HG02642 (cell line): ENCODE data around the gene ZNF516.

Source experiments
- ATAC-seq: cut with Tn5 transposase; IDR thresholded peaks from one replicate; pipeline ENCODE4 v1.9.1; 2021; ENCODE audit warnings: mild to moderate bottlenecking; ENCODE audit not compliant: unreplicated experiment, poor library complexity

ZNF516 gene

DNA sequence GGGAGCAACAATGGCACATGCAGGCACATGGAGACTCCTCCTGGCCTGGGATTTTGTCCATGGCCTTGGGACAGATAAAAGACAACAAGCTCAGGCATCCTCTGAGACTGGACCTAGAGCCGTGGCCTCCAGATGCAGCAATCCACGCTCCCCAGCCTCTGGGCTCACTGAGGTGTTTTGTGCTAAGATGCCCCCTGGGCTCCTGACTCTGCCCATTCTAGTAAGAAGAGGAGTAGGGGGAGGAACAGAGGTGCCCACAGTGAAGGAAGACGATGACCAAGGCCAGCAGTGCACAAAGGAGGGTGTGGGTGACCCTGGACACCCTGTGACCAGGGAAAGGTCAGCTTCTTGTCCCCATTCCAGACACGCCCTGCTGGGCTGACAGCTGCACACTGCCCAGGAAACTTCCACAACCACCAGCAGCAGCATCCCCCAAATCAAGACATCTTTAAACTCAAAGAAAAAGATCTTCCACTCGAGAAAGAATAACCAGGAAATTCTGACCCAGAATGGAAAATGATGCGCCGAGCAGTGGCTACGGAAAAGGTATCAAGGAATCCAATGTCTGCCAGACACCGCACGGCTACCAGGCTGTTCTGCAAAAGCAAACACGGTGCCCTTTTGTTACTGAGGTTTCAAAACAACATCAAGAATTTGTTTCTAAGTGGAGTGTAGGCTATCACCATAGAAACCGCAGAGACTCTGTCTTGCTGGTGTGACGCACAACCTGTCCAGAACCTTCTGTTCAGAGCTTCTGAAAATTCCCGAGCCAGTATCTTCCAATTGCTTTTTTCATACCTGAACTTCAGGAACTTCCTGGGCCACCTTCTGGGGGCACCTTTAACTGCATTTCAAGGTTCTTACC lies 65.5 kb downstream of the ZNF516 start:
- no peak for ATAC-seq

DNA sequence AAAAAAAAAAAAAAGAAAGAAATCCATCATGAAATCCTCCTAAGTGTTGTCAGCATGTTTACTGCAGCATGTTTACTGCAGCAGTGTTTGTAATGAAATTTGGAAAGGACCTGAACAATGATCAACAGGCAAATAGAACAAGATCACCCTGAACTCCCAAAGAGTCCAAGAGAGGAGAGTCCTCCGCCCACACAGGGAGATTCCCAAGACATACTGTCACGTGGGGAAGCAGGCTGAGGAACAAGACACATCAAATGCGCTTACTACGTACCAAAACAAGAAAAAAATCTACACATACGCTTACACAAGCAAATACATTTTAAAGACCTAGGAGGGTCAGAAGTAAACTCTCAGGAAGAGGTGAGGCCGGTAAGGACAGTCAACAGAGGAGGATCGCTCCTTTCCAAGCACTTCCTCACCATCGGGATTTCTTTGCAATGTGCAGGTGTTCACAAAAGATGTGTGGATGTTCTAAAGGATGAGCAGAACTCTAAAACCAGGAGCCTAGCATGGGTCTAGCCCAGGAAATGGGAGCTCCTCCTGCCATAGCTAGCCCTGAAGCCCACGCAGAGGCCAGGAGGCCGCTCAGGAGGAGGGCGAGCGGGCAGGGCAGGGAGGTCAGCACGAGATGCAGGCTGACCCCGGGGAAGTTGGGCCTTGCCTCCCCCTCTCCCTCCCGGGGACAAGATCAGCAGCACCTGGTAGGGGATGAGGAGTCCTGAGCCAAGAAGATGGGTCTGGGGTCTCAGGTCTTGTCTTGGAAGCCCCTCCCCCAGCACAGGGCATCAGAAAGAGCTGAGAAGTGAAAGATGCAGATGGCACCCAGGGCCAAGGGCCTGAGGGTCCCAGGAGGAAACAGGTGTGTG lies 66.4 kb downstream of the ZNF516 start:
- no peak for ATAC-seq

DNA sequence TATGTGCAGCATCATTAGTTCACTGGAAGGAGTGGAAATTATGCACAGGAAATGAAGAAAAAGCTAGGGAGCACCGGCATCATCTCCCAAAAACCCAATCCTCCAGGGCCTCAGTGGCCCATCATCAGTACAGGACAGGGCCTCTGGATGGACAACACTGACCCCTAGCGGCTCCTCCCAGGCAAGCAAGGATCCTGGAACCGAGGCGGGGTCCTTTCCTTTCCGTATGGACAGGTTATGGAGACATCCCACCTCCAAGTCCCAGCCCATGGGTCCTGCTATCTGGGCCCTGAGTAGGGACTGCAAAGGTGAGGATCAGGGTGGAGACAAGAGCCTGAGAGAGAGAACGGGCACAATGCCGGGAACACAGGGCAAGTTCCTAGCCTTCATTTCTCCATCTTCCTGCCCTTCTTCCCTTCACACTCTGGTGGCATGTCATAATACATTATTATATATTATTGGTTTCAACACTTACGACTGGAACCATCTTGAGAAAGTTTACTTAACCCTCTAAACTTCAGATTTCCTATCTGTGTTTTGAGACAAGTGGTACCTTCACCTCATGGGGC lies 68.2 kb downstream of the ZNF516 start:
- ATAC-seq: no peak

DNA sequence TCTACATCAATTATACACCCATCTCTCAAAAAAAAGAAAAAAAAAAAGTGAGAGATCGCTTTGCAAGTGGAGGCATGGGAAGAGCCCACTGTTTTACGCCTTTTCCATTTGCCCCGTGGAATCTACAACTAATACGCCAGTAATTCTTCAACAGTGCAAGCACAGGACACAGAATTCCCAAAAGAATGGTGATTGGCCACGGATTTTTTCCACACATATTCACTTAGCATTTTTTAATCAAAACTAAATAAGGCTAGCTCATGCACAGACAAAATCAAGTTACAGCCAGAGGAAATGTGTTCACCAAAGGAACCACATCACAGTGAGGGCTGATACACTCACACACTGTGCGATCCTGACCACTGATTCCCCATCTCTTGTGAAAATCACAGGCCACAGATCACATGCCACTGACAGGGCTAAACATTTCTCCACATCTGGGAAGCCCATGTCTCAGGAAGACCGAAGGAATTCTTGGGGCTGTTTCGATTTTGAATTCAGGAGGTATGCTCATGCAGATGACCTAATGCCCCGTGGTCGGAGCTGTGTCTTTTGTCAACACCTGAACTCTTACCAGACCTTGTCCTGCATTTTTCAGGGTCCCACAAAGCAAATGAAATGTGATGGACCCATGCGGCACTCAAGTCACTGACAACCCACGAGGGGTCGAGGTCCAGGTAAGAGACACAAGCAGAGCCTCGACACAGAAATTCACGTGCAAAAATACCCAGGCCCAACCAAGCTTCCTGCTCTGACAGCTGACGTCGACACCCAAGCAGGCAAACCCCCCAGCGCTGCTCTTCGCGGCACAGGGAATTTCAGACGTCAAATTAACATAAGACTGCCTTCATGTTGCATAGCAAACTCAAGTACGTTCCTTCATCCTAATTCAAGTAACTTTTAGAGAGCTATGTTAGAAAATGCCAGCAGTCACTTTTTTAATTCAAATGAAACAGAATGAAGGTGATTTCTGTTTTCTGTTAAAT lies 69.6 kb downstream of the ZNF516 start:
- no peak for ATAC-seq

DNA sequence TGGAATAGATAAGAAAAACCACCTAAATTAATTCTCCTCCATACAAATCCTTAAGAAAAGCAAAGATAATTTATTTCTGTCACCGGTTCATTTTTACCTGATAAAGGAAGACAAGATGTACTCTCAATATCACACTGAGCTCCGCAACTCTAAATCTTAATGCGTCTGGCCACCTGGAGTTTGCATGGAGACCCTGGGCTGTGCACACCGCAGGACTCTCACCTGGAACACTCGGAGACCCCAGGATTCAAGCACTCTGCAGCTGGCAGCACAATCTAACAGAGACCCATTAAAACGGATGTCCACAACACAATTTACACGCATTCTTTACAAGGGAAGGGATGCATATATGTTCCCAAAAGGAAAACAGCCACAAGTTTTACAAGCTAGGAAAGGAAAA lies 72.2 kb downstream of the ZNF516 start:
- ATAC-seq: no peak

DNA sequence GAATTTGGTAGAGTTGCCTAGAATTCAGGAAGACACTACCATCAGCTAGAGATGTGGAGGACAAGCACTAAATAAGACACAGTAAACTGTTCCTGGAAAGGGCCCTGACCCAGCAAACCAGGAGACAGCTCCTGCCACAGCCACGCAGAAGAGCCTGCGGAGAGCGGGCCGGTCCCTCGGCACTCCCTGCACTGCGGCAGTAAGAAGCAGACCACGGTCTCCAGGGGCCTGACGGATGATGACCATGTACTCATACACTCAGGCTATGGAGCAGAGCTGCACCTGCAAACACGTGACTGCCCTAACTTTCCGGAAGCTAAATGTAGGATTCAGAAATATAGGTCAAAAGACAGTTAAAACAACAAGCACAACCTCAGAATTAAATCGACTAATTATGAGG lies 72.9 kb downstream of the ZNF516 start:
- no peak for ATAC-seq

DNA sequence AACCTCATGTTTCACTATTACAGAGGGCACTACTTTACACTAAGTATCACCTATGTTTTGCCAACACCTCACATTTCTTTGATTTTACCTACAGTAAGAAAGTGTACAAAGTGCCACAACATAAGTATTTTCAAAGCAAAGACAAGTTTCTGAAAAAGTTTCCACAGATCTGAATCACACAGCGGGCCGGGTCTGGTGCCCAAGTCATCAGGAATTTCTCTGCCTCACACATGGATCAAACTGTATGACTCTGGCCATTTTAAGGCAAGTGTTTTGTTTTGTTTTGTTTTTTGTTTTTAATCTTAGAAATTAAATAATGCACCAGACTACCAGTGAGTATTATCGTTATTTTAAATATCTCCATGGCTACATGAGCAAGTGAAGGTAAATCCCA lies 73.4 kb downstream of the ZNF516 start:
- ATAC-seq: no peak

DNA sequence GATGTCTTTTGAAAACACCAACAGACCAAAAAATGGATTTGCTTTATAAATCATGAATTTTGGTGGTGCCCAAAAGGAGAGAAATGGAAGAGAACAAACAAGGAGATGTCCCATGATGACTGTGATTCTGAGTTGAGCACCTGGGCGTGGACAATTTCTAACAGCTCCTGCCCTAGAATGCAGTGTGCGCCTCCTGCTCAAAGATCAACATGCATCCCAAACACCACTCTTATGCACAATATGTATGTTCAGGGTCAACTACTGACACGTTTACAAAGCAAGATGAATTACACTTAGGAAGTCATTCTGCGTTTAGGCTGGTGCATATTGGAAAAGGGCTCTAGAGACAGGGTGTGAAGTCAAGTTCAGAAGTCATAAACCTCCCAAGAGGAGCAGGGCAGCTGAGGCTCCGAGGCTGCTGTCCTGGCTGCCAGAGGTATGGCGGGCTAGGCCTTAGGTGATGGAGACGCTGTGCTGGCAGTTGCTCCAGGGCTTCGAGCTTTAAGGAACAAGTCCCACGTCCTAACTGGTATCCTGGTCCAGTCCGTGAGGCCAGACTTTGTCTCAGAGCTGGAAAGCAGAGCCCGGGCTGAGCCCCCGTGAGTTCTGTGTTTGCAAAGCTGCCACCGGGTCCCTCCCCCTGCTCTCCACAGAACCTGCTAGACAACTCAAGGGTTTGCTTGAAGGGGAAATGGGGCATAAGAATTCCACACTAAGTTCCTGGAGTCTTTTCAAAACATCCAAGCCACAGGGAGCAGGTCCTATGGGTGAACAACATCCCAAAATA lies 74.0 kb downstream of the ZNF516 start:
- ATAC-seq: no peak

DNA sequence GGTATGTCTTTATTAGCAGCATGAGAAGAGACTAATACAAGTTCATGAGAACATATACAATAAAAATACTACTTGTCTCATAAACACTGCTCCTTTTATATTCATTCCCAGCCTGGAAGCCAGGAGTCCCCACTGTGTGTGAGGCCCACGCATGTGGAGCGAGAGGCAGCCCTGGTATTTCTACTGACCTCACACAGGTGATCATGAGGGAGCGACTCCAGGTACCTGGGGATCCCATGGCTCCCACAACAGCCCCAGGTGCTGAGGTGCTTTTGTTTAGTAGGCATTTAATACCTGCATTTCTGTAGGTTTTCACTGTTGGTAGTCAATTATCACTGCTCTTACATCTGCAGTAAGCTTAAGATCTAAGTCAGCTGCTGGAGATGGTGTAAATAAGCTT lies 75.2 kb downstream of the ZNF516 start:
- ATAC-seq: no peak

DNA sequence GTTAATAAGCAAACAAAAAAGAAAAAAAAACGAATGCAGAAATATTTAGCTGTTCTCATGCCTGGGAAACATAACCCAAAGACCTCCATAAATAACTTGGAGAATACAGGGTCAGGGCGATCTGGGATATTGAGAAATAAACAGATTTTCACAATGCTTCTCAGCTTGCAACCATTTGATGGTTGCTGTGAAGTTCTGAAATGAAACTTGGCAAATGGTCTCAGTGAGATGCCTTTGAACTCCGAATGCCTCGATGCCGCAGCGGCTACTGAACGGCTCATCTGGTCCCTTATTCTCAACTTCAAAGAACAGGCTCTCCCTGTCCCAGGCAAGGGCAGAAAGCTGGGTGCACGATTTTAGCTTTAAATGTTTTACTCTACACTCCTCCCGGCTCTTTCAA lies 78.1 kb downstream of the ZNF516 start:
- ATAC-seq: no peak

DNA sequence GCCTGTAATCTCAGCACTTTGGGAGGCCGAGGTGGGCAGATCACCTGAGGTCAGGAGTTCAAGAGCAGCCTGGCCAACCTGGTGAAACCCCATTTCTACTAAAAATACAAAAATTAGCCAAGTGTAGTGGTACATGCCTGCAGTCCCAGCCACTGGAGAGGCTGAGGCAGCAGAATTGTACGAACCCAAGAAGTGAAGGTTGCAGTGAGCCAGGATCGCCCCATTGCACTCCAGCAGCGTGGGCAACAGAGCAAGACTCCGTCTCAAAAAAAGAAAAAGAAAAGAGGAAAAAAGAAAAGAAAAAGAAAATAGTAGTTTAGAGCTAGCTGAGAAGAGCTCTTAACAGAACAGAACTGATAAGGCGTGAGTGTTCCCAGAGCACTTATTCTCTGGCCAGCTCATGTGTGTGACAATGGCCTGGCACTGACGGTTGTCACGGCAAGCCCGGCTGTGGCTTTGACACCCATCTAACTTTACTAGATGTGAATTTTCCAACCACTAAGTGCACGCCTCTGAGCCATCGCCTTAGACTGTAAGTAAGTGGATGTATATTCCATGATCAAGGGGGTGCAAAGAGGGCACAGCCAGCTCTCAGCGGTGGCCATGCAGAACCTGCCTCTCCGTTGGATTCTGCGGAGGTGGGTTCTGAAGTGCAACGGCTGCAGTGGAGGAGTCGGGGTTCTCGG lies 80.0 kb downstream of the ZNF516 start:
- ATAC-seq: no peak

DNA sequence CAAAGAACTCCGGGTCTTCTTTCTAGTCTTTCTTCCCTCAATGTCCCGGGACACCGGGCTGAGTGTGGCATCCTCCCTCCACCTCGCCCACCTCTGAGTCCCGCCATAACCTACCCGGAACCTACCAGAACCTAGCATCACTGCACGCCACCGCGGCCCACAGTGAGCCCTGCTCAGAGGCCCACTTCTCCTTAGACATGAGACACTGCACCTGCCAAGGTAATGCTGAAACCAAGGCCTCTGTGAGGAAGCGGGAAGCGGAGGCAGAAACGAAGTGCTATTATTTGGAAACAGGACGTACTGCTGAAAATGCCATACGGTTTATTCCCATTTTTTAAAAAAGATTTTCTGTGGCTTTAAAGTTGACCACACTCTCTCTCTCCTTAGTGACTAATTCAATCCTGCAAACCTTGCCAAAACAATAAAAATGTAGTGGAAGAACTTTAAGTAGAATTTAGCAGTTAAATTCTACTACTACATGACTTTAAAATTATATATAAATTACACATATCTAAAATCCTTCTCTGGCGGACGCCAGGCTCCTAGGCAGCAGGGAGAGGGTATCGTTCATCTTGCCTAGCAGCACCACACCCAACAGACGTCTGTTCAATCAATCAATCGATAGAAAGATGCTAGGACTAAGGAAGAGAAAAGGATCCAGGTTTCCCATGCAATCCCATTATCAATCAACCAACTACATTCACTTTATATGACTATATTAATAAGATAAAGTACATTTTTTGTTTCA lies 82.0 kb downstream of the ZNF516 start:
- no peak for ATAC-seq

DNA sequence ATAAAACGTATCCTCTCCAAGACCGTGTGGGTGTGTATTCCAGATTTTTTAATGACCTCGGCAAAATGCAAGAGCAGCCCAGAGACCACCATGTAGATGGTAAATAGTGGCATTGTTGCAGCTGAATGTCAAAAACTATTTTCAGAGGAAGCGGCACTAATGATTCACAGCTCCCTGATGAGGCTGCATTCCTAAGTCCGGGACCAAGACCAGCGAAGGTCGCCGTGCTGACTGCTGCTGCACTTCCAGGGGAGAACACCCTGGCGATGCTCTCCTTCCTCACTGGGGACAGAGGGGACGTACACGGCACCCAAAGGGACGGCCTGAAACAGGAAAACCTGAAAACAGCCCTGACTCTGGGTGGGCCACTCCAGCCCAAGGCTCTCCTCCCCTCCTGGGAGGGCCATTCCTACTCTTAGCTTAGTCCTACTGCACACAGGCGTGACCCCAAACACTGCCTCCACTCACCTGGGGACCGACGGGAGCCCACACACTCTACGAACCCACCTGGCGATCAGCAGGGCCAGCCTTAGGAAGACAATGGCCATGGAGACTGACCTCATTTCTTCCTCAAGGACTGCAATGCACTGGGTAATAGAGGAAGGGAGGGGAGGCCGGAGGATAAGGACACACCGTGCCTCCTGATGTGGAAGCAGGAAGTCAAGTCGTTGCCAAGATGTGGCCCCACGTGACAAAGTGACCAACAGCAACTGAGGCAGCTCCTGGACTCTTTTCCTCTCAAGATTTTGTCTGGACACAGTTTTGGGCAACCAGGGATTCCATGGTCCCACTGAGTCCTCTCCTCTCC lies 82.8 kb downstream of the ZNF516 start:
- no peak for ATAC-seq

DNA sequence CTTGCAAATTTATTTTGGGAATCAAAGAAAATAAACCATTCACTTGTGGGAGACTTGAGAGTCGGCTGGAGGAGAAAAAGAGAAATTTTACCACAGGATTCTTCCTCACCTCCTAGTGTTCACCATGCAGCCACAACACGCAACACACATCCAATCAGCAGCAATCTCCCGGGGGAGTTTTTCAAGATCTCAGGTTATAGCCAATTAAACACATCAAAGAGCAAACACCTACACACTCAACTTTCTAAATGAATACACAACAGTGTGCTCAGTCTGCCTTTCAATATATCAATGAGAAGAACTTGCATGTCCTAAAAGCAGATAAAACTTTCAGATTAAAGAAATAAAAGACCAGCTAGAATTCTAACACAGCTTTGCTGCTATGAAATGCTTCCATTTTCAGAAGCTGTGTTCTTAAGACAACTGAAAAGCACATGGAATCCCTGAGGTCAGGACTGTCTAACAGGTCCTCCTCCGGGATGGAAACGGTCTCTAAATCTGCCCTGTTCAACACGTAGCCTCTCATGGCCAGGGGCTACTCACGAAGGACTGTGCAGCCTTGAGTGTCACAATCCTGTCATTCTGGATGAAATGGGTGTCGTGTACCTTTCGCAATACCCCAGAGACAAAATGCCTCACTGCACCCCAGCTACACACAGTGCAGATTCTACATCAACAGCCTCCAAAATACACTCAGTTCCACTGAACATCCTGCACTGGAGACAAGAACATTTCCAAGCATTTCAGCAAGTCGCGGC lies 84.2 kb downstream of the ZNF516 start:
- ATAC-seq: peak; percentile 72

DNA sequence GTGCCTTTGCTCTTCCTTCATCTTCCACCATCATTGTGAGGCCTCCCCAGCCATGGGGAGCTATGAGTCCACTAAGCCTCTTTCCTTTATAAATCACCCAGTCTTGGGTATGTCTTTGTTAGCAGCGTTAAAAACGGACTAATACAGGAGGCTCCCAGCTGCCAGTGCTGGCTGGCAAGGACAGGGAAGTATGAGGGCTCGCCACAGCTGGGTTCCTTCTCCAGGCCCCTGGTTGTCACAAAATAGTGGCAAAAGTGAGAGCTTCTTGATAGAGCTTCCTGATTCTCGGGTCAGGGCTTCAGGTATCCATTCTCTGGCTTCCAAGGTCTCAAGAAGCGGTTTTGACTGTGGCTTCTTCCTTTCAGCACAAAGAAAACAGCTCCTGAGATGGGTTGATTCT lies 85.0 kb downstream of the ZNF516 start:
- ATAC-seq: no peak

DNA sequence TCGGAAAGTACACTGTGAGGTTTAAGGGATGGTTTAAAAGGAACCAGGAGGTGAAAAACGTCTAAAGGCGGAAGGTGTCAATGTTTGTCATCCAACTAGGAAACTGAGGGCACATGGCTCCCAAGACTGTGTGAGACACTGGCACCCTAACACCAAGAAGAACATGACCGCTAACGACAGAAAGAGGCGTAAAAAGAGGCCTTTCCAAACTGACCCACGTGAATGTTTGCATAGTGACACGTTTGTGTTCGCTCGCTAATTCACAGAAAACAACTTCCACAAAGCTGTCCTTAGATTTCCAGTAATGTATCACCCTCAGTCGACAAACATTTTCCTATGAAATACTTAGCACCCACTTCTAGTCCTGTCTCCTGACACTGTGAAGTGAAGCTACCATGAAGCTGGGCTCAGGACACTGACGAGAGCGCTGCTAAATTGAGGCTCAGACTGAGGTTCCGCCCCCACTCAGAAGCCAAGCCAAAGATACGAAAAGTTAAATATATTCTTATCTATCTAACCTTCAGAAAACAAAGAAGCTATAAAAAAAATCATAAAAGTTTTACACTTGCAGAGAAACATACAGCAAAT lies 86.5 kb downstream of the ZNF516 start:
- no peak for ATAC-seq
